IPS-11a (cell line): Measurements from ENCODE around the gene SELENON.

Experiments
- H3K4me3 ChIP-seq: one replicate; pipeline ENCODE4 v1.5.1; 2013; ENCODE audit warnings: low read depth, low read length, control low read depth

The SELENON gene

DNA sequence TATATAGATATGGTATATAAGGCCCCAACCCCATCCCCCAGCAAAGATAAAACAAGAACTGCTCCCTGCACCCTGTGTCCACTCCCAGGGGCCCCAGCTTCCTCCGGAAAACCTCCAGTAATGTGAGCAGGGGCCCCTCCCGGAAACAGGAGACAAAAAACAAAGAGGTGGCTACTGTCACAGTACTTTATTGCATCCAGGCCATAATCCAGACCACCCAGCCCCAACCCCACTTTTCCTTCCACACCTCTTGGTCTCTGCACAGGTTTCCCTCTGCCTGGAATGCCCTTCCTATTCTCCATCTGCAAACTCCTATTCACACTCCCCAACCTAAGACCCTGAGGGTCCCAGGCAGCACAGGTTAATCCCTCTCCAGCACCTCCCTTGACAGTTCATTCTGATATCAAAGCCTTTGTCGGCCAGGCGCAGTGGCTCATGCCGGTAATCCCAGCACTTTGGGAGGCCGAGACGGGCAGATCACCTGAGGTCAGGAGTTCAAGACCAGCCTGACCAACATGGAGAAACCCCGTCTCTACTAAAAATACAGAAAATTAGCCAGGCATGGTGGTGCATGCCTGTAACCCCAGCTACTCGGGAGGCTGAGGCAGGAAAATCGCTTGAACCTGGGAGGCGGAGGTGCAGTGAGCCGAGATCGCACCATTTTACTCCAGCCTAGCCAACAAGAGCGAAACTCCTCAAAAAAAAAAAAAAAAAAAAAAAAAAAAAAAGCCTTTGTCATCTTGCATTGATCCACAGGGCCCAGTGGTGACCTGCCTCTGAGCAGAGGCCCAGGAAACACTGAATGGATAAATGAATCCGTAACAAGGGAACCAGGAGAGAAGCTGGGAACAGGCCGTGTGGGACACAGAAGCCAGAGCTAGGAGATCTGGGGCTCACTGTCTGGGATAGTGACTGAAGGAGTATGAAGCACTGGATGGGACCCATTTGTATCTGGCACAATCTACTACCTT, 61.6 kb downstream of the SELENON start:
- H3K4me3 ChIP-seq, result no peak overlapping the region

DNA sequence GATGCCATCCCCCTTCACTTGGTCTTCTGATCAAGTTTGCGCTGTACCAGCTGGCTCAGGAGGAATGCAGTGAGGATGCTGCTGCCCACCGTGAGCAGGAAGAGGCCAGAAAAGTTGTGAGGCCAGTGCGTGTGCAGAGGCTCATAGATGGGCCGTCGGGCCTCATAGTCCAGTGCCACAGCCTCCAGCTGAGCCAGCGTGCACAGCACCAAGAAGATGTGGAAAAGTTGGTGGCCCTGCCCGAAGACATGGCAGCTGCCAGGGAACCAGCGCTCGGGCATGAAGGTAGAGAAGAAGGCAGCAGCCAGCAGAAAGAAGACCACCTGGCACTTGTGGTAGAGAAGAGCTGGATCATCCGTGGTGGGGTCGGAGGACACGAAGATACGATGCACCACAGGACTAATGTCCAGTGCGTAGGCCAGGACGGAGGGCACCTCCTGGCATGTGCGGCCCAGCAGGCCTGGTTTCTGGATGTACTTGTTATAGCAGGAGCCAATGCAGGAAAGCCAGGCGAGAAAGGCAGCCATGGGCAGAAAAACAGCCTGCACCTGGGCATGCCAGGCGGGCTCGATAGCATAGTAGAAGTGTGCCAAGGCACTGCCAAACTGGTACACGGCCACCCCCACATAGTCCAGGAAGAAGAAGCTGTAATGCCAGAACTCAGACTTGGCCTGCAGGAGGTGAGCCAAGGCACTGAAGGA, 62.9 kb downstream of the SELENON start:
- no peak overlapping the region for H3K4me3 ChIP-seq

DNA sequence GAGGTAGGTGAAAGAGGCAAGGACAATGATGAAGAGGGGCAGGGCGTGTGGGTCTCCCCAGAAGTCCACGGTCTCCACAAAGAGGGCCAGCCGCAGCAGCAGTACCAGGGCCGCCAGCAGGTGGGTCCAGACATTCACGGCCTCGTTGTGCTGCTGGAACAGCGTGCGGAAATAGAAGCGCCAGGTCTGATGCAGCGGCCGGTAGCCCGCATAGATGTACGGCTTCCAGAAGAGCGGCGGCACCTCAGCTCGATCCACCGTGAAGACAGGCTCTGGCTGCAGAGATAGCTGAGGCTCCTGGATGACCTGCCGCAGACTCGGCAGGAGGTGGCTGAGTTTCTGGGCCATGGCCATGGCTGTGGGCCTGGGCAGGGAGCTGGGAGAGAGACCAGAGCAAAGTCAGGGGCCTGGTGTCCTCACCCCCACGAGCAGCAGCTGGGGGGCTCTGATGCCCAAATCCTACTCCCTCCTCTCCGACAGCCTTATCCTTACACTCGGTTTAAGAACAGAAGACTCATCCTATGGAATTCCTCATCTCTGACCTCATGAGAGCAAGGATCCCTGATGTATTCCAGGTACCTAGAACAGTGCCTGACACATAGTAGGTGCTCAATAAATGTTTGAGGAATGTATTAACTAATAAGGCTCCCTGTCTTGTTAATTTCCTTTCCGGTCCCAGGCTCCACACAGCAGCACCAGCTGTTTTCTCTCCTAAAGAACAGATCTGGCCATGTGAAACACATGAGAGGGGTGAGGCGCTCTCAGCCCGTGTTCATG, 63.7 kb downstream of the SELENON start:
- no peak overlapping the region for H3K4me3 ChIP-seq

DNA sequence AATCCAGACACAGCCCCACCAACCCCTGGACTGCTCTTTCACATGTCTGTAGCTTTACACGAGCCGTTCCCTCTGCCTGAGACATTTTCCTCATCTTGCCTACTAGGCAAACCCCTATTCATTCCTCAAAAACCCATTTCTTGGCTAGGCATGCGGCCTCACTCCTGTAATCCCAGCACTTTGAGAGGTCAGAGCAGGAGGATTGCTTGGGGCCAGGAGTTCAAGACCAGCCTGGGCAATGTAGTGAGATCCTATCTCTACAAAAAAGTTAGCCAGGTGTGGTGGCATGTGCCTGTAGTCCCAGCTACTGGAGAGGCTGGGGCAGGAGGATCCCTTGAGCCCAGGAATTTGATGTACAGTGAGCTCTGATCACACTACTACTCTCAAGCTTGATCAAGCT, 64.4 kb downstream of the SELENON start:
- H3K4me3 ChIP-seq, result no peak overlapping the region

DNA sequence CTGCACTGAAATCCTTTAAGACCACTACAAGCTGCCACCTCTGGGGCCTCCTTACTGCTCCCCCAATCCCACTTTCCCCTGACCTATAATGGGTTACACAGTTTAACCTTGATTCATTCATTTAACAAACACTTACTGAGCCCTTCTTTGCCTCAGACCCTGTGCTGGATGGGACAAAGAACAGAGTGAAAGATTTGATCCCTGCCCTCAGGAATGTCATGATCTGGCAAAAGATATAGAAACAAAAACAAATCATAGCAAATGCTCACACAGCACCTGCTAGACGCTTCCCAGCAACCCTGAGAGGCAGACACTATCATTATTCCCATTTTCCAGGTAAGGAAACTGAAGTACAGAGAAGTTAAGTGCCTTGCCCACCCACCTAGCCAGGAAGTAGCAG, 66.3 kb downstream of the SELENON start:
- no peak overlapping the region for H3K4me3 ChIP-seq

DNA sequence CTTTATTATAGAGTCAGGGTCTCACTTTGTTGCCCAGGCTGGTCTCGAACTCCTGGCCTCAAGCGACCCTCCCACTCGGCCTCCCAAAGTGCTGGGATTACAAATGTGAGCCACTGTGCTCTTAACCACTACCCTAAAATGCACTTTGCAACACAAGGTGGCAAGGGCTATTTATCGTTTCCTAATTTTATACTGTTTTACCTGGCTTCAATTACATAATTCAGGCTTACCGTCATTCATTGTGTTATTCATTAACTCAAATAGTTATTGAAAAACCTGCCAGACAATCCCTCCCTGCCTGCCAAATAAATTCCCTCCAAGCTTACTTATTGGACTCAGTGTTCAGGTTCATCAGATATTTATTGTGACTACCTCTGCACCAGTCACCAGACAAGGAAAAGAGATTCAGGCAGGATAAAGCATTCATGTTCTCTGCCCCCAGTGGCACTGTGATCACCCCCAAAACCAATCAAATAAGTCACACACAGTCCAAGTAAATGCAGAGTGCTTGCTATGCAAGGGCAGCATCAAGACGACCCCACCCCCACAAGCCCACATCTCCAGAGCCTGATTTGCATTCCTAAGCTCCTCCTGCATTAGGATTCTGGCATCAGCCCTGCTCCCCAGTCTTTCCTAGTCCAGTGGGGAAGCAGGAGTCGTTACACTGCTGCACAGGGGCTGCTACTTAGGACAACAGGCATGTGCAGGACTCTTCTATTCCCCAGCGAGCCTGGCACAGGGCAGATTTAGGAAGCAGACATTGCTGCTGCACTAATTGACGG, 67.4 kb downstream of the SELENON start:
- H3K4me3 ChIP-seq, result no peak overlapping the region
